ENCODE results near the gene IQCH.
"Not testable (repeated sequence)": the region's sequence is repeated elsewhere in the genome, so short reads cannot be mapped to it uniquely, and the experiment has no call there.

The IQCH gene

DNA sequence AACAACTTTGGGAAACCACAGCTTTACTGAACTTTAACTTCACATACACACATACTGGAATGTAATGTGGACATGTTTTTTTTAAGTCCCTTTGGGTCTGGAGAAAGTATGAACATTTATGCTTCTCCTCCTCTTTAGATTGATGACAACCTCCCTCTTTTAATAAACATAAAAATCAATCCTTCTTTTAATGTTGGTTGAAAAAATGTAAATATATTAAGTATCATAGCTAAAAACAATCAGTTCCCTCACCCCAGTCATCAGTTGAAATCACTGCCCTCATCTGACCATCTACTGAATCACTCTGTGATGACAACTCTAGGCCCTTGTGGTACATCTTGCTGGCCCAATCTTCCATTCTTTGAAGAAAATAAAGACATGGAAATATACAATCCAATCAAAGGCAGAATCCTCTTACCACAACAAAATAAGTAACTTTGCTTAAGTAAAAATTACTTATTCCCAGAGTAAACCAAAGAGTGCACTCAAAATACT is 6.5 kb upstream of the IQCH start:
- no peak for DNase-seq

DNA sequence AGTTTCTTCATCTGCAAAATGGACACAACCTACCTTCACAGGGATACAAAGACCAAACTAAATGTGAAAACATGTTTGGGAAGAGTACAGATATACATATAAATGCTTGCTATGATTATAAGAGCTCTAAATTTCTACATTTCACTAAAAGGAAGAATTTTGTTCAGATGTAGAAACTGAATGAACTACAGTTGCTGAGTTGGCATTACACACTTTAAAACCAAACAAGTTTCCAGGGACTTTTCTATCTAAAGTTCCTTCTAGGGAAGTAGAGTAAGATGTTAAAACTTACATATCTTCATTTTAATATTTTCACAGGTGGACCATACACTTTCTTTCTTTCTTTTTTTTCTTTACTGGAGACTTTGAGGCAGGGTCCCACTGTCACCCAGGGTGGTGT is 4.8 kb upstream of the IQCH start:
- no peak for DNase-seq

DNA sequence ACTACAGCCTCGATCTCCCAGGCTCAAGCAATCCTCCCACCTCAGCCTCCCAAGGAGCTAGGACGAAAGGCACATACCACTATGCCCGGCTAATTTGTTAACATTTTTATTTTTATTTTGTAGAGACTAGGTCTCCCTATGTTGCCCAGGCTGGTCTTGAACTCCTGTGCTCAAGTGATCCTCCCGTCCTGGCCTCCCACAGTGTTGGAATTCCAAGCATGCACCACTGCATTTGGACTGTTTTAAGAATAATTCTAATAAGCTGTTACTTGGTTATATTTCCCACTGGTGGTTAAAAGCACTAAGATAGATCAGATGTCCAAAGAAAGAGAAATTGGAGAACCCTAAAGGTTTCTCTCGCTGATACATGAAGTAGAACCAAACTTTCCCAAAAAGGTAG is 3.3 kb upstream of the IQCH start:
- no peak for DNase-seq

DNA sequence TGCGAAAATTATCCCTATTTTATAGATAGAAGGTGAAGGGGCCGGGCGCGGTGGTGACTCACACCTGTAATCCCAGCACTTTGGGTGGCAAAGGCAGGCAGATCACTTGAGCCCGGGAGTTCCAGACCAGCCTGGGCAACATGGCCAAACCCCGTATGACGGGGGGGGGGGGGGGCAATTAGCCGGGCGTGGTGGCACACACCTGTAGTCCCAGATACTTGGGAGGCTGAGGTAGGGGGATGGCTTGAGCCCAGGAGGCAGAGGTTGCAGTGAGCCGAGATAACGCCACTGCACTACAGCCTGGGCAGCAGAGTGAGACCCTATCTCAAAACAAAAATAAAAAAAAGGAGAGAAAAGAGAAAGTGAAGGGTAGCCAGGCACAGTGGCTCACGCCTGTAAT is 1.5 kb upstream of the IQCH start:
- no peak for DNase-seq

DNA sequence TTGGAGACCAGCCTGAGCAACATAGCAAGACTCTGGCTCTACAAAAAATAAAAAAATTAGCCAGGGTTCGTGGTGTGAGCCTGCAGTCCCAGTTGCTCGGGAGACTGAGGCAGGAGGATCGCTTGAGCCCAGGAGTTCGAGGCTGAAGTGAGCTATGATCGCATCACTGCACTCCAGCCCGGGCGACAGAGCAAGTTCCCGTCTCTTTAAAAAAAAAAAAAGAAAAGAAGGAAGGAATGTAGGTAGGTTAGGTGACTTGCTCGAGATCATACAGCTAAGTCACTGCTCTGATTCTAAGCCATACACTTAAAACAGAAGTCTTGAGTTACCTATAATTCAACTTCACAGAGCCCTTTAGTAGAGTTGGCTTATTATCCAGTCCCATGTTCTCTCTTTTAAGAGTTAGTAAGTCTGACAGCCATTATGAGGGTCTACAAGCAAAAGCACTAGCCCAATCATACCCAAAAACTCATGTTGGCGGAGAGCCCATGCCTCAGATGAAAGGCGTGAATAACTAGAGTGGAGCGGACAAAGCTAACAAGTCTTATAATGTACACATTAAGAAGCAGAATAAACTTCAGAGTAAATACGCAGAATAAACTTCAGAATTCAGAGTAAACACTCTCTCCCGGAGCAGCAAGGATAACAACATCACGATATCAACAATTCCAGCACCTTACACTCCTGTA is 893 bp upstream of the IQCH start:
- no peak for DNase-seq

DNA sequence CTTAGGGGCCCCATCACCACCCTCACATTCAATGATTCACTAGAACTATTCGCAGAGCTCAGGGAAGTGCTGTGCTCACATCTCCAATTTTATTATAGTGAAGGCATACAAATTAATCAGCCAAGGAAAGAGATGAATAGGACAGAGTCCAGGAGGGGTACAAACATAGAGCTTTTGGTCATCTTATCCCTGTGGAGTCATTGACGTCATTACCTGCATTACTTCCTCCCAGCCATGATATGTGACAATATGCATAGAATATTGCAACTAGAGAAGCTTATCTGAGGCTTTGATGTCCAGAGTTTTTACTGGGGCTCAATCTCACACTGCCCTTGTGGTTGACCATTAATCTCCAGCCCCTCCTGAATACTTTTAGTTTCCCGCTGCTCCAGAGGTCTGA is 1.5 kb downstream of the IQCH start:
- no peak for DNase-seq

DNA sequence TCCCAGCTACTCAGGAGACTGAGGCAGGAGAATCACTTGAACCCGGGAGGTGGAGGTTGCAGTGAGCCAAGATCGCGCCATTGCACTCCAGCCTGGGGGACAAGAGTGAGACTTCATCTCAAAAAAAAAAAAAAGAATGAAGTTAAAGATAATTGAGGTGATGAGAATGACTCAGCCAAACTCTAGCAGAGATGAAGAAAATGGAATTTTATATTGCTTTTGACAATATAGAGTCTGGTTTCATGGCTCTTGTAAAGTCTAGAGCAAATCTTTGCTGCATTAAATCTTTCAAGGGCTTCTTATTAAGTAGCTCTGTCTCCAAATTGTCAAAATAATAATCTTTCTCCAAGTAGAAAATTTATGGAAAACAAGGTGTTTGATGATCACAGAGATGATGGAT is 3.8 kb downstream of the IQCH start:
- DNase-seq = not testable (repeated sequence)

DNA sequence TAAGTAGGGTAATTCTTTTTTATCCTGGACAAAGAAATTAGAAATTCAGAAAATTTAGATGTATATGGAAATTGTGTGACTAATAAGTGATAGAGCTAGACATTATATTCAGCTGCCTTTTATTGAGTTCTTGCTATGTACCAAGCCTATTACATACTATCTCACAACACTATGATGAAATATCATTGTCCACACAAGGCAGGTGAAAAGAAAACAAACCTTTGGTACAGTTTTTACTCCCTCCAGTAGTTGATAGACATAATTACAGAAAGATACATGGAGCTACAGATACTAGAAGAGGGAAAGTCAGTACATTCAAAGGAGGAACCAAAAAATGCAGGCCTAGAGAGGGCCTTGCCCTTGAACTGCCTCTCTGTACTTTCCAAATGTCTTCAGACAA is 4.8 kb downstream of the IQCH start:
- no peak for DNase-seq

DNA sequence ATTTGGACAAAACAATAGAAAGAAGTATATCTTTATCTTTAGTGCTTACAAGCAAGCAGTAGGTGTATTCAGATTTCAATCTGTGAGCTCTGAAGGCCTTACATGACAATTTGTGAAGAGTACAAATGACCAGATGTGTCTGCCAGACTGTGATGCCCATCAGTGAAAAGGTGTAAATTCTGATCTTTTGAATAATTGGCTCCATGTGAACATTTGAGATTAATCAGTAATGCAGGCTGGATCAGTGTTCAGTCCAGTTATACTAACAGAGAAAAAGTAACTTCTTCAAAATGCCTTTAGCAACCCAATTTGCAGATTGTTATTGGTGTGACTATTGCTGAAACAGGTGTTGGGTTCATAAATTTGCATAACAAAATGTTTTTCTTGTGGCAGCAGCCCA is 5.2 kb downstream of the IQCH start:
- no peak for DNase-seq

DNA sequence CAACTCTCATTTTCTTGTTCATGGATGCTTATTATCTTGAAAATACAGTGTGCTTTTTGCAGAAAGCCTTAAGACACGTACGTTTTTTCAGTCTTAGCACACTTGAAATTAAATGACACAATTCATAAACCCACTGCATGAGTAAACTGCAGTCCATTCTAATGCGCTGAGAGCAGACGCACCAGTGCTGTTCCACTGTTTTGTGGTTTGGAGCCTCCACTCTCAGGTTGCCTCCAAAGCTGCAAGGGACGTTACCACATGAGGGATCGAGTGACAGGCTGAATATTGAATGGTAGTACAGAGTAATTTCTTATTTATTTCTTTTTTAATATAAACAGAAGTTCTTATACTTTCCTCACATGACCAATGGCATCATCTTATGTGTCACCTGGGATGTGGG is 12.3 kb downstream of the IQCH start:
- DNase-seq = no peak

DNA sequence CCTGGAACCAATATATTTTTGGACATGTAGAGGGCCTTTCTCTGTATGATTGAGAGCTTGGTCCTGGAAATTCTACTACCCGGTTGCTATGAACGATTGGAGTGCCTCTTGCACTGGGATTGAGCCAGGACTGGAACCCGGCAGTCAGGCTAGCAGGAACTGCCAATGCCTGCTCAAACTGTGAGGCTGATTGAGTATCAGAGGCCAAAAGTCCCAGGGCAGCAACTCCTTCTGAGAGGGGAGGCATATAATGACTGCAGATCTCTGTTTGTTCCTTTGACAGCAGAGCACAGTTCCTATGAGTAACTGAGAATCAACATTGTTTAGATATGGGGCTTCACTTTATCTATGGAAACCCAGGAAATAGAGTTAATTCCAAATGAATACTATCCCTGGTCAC is 12.9 kb downstream of the IQCH start:
- no peak for DNase-seq

DNA sequence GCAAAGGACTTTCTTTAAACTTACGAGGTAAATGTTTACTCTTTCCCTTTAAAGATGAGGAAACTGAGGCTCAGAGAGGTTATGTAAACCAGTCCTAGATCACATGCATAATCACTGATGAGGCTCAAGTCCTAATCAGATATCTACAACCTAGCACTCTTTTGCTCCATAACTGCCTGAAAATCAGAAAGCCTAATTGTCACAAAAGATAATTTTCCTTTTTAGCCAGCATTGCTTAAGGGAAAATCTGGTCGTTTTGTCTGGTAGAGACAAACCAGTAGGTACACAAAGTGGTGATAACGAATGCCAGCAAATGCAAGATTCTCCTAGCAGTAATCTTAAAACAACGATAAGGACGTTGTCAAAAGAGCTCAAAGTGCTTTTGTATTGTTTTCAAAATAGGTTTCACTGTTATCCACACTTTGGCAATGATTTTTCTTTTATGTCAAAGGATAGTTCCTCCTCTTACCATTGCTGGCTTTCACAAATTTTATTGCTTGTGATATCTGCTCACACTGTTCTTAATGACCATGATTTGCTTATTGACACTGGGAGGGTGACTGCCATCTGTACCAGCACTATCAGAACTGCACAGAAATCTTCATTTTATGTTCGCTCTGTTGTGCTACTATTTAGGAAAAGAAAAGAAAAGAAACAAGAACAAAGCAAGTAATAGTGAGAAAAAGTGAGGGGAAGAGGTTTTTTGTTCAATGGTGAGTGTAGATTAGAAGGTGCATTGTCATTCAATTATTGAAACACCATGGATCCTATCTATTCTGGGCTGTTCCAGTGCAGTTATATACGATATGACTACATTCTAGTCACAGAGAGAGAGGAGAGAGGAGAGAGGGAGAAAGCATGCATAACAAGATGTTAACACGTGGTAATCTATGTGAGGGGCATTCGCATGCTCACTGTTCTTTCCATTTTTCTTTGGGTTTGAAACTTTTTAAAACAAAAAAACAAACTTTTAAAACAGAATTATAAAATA is 13.7 kb downstream of the IQCH start:
- DNase-seq = no peak

DNA sequence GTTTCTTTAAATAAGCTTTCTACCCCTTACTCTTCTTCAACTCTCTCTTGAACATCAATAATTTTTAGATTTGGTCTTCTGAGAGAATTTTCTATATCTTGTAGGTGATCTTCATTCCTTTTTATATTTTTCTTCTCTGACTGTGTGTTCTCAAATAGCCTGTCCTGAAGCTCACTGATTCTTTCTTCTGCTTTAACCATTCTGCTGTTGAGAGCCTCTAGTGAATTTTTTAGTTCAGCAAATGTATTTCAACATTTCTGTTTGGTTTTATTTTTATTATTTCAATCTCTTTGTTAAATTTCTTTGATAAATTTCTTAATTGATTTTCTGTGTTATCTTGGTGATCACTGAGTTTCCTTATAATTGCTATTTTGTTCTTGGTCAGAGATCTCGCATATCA is 19.6 kb downstream of the IQCH start:
- no peak for DNase-seq

DNA sequence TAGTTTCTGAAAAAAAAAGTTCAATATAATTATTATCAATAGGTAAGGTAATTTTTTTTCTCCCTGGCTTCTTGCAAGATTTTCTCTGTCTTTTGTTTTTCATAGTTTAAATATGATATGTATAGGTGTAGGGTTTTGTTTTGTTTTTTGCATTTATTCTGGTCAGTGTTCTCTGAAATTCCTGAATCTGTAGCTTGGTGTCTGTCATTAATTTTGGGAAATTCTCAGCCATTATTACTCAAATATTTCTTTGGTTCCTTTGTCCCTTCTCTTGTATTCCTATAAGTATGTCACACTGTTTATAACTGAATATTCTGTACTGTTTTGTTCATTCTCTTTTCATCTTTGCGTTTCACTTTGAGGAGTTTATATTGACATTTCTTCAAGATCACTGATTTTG is 22.1 kb downstream of the IQCH start:
- no peak for DNase-seq

DNA sequence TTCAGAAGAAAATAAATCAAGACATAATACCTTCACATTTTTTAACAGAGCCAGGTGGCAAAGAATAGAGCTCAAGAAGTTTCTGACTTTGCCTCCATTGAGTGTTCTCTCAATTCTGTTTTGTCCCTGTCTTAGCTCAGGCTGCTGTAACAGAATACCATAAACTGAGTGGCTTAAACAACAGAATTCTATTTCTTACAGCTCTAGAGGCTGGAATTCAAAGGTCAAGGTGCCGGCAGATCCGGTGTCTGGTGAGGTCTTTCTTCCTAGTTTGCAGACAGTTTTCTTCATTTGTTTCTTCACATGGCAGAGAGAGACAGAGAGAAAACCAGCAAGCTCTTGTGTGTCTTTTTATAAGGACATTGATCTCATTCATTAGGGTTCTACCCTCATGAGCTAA is 25.6 kb downstream of the IQCH start:
- no peak for DNase-seq

DNA sequence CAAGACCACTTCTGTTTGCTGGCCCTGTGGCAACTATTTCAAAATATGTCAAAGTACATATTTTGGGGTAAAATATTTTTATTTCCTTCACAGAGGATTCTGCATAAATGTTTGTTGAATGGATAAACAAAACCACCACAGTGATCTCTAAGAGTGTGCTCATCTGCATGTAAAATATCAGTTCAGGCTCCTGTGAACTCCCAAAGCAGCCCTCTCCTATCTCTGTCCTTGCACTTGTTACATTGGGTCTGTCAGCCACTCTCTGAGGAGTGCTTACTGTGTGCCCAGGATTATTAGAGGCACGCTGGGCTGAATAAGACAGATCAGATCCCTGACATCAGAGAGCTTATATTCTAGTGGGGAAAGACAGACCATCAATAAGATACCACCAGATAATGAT is 27.1 kb downstream of the IQCH start:
- no peak for DNase-seq

DNA sequence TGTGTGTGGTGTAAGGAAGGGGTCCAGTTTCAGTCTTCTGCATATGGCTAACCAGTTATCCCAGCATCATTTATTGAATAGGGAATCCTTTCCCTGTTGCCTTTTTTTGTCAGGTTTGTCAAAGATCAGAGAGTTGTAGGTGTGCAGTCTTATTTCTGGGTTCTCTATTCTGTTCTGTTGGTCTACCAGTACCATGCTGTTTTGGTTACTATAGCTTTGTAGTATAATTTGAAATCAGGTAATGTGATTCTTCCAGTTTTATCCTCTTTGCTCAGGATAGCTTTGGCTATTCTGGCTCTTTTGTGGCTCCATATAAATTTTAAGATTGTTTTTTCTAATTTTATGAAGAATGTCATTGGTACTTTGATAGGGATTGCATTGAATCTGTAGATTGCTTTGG is 31.0 kb downstream of the IQCH start:
- not testable (repeated sequence) for DNase-seq

DNA sequence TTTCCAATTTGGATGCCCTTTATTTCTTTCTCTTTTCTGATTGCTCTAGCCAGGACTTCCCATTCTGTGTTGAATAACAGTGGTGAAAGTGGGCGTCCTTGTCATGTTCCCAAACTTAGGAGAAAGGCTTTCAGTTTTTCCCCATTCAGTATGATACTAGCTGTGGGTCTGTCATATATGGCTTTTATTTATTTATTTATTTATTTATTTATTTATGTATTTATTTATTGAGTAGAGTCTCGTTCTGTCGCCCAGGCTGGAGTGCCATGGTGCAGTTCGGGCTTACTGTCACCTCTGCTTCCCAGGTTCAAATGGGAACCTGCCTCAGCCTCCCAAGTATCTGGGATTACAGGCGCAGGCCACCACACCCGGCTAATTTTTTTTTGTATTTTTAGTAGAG is 31.8 kb downstream of the IQCH start:
- DNase-seq = not testable (repeated sequence)

DNA sequence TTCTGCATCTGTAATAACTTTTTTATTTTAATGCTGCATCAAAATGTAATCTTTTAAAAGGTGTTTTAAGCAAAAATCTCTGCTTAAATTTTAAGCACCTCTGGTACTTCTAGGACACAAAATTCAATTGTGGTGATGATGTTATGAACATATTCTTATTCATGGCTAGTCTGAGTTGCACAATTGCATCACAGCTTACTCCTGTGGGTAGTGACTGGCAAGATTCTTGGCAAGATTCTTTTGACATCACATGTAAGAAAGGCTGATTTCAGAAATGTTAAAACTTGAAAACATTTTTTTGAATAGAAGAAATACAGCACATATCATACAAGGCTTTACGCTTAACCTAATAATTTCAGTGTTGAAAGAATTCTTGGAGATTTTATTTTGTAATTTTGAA is 35.7 kb downstream of the IQCH start:
- no peak for DNase-seq

DNA sequence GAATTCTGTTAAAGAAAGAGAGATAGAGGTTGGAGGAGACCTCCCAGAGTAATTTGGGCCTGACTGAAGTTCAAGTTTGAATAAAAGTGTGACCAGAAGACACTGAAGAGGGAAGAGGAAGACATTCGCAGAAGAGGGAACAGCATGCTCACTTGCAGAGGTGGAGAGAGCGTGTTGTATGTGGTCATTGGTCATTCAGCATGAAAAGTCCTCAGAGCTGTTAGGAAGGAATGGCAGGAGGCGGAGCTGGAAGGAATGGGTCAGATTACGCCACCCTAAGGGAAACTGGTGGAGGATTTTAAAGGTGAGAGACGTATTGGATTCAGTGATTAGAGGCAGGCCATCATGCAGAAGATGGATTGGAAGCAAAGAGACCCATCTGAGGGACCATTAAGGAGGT is 41.6 kb downstream of the IQCH start:
- no peak for DNase-seq

DNA sequence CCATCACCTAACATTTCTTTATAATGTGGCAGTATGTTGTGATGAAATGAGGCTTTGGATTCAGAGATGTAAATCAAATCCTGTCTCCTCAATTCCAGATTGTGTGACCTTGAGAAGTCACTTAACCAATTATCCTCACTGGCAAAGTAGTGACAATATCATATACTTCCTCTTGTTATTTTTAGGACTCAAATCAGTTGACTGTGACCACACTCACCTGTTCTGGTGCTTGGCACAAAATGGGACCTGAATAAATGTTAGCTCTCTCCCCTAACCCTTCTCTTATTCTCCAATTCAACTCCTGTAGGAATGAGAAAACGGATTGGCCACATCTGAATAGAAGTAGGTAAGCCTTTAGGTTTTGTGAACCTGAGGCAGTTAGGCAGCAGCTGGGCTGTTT is 42.1 kb downstream of the IQCH start:
- DNase-seq = no peak

DNA sequence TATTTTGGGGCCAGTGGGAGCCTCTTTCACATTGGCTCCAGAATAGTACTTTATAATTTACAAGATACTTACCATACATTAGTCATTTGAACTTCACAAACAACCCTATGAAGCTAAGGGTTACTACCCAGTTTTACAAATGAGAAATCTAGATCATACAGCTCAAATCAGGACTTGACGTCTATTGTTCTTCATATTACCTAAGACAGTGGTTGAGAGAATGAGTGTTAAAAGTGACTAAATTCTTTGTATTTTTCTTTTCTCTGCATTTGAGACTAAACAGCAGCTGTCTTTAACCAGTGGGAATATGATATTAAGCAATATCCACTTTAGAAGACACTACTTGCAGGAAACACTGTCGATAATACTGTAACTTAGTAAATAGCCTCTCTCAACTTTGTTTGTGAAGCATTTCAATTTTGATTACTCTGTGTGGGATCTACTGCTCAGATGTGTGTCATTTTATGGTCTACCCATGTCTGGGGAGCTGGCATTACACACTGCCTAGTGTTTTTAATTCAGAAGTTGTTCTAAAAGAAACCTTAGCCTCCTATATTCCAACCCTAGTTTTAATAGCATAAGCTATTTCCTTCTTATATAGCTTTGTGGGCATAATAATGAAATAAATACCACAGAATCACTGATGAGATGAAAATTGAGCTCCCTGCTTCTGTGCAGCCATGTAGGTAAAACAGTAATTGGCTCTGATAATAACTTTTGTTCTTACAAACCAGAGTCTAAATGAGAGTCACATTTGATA is 45.9 kb downstream of the IQCH start:
- no peak for DNase-seq
